ENCODE measurements around the gene LRRTM4.
"Not testable (repeated sequence)": the region's sequence is repeated elsewhere in the genome, so short reads cannot be mapped to it uniquely, and the experiment has no call there.

Gene LRRTM4

DNA sequence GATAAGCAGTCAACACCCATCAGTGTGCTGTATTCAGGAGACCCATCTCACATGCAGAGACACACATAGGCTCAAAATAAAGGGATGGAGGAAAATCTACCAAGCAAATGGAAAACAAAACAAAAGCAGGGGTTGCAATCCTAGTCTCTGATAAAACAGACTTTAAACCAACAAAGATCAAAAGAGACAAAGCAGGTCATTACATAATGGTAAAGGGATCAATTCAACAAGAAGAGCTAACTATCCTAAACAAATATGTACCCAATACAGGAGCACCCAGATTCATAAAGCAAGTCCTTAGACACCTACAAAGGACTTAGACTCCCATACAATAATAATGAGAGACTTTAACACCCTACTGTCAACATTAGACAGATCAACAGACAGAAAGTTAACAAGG lies 358.2 kb downstream of the LRRTM4 start:
- not testable (repeated sequence) for DNase-seq (ENCODE audit: low read depth in 2 of 2)

DNA sequence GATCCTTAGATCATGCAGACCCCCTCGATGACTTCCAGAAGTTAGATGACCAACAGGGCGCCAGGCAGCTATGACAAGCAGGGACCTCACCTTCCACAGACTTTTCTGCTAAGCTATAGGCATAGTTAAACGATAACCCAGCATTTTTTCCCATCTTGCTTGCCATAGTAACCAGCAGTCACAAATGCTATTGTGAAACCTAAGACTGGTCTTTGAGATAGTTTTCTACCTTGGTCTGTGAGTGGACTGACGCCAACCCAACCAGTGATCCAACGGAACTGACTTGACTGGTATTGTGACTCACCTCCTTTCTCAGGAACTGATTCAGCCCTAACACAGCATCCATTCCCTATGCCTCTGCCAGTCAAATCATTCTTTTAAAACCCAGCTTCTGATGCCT lies 361.2 kb downstream of the LRRTM4 start:
- DNase-seq (ENCODE audit: low read depth in 2 of 2) = no peak

DNA sequence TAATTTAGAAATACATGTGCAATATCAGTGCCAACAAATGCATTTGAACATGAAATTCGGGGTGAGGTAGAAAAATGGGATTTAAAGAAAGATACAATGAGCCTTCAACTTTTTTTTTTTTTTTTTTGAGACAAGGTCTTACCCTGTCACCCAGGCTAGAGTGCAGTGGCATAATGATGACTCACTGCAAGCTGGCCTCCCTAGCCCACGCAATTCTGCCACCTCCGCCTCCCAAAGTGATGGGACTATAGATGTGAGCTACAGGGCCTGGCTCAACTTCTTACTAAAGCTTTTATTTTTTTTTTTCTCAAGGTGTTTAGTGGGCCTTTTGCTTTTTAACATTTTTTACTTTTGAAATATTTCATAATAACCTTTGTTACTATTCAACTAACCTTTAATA lies 365.6 kb downstream of the LRRTM4 start:
- no peak for DNase-seq (ENCODE audit: low read depth in 2 of 2)

DNA sequence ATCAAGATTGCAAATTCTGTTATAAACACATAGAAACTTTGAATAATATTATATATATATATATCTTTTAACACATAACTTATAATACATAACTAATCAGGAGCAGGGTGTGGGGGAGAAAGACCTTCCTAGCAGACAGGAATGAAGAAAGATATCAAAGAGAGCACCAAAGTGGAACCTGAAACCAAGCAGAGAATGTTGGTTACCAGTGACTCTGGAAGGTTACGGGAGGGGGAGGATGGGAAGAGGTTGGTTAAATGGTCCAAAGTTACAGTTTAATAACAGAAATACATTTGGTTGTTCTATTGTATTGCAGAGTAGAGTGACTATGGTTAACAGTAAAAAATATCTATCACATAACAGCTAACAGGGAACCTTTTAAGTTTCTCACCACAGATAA lies 366.7 kb downstream of the LRRTM4 start:
- no peak for DNase-seq (ENCODE audit: low read depth in 2 of 2)

DNA sequence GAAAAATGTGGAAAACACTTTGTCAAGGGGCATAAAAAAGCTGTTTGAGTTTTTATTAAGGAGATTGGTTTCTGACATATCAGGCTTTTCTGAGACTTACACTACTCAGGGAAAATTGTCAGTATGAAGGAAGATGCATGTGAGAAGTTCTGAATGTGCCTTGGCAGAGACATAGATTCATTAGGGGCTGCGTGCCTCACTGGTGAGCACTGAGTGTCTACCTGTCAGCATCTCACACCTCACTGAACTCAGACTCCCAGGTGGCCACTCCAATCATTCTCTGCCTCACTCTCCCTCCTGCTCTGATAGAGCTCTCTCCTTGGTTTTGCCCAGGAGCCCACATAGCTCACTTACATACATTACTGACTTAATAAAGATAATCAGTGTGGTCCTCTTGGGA lies 372.6 kb downstream of the LRRTM4 start:
- no peak for DNase-seq (ENCODE audit: low read depth in 2 of 2)

DNA sequence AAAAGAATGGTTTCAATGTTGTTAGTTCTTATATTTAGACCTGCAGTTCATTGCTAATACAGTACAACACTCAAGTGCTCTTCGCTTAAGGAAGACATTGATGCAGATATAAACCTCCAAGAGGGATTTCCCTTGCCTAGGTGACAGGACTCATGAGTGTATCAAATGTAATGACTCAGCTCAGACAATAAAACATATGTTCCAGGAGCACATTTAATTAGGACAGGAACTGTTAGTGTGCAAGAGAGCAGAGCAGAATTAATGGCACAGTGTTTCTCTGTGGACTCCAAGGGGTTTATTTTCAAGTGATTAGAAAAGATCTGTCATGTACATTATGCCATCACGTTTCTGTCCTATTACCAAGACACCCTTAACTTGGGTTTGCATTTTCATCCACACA lies 375.0 kb downstream of the LRRTM4 start:
- no peak for DNase-seq (ENCODE audit: low read depth in 2 of 2)

DNA sequence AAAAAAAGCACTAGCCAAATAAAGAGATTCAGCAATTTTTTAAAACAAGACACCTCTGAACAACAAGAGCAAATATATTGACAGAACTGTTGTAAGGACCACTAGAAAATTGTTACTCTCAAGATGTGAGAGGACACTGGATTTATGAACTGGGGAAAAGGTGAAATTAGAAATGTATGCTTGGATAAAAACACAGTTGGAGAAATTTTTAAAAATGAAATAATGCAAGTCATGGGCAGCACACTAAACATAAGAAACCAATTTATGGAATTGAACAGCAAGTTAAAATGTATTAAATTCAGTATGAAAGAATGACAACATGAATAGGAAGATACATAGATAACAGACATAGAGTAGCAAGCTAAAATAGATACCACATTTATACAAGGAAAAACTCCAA lies 377.4 kb downstream of the LRRTM4 start:
- DNase-seq (ENCODE audit: low read depth in 2 of 2) = no peak

DNA sequence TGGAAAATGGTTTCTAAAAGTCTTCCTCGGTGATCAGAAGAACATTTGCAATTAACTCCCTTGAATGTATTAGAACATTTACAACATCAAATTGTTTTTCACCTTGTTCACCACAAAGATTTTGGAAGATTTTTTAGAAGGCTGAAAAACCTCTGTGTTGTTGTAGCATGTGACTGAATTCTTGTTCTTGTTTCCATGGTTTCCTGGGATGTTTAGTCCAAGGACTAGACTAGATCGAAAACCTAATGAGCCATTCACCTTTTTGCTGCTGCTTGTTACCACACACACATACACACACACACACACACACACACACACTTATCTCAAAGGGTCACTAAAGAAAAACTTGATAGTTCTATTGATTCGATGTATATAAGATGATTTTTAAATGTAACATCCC lies 380.0 kb downstream of the LRRTM4 start:
- DNase-seq (ENCODE audit: low read depth in 2 of 2) = no peak

DNA sequence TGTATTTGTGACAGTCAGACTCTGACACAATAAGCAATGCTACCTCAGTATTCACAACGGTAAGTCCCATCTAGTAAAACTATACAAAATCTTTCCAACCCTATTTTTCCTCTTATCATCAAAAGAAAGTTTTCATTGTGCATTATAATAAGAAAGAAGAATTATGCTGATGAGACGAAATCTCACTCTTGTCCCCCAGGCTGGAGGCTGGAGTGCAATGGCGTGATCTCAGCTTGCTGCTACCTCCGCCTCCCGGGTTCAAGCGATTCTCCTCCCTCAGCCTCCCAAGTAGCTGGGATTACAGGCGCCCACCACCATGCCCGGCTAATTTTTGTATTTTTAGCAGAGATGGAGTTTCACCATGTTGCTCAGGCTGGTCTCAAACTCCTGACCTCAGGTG lies 393.7 kb downstream of the LRRTM4 start:
- not testable (repeated sequence) for DNase-seq (ENCODE audit: low read depth in 2 of 2)

DNA sequence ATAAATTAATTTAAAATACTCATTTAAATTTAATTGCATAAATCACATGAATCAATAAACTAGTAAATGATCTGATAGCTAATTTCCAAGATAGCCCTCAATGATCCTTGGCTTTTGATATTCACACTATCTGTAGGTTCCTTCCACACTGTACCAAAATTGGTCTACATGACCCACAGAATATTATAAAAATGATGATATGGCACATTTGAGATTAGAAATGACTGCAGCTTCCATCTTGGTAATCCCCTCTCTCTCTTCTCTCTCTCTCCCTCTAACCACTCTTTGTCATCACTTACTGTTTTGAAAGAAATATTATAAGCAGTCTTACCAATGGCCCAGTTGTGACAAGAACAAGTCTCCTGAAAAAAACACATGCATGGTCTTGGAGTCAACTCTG lies 394.8 kb downstream of the LRRTM4 start:
- no peak for DNase-seq (ENCODE audit: low read depth in 2 of 2)

DNA sequence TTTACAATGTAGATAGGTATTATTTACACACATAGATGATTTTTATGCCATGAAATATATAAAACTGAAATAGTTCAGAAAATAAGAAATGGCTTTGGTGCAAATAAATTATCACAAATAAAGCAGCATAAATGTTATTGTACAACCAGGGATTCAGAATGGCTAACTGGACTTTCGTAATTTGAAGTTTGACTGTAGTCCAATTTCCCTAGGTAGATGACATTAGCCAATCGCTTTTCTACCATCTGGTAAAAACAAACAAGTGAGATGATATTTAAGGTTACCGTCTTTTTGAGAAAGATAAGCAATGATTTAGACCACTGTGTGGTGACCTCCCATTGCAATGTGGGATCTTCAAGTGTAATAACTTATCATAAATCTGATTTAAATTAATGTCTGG lies 400.7 kb downstream of the LRRTM4 start:
- DNase-seq (ENCODE audit: low read depth in 2 of 2) = no peak

DNA sequence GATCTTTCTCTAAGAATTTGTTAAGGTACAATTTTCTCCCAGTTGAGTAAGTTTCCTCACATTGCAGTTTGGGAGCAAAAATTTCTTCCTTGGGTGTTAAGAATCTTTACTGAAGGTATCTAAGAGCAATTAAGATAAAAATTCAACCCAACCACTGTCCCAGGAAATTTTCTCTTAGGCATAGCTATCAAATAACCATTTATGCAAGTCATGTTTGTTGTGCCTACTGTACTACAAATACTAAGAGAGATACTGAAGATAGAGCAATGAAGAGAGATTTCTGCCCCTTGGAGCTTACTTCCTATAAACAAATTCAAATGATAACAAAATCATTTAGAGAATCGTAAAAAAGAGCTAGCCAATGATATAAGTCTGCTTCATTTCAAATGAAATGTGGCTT lies 402.8 kb downstream of the LRRTM4 start:
- DNase-seq (ENCODE audit: low read depth in 2 of 2) = no peak

DNA sequence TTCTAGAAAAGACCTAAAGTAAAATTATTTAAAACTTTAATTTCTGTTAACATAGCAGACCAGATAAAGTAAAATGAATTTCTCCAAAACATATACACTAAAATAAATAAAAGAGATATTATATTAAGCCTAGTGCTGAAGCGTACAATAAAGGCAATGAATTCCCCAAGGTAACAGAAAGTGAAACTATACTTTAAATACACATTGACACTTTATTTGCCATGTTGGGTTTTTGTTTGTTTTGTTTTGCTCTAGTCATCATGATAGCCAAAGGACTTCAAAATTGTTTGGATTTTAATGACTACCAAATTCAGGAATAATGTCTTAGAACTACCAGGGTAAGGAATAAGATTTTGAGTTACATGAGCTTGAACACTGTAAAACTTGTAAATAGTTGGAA lies 413.3 kb downstream of the LRRTM4 start:
- no peak for DNase-seq (ENCODE audit: low read depth in 2 of 2)

DNA sequence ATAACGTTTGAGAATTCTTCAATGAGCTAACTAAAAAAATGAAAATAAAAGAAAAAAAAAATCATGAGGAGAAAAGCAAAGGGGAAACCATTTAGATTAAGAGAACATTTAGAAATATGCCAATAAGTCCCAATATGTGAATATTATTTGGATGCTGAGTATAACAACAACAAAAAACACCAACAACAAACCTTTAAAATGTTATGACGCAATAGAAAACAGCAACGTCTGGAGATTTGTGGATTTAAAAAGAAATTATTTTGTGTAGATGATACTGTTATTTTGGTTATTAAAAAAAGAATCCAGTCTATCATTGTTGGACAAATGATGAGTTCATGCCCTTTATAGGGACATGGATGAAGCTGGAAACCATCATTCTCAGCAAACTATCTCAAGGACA lies 417.2 kb downstream of the LRRTM4 start:
- no peak for DNase-seq (ENCODE audit: low read depth in 2 of 2)

DNA sequence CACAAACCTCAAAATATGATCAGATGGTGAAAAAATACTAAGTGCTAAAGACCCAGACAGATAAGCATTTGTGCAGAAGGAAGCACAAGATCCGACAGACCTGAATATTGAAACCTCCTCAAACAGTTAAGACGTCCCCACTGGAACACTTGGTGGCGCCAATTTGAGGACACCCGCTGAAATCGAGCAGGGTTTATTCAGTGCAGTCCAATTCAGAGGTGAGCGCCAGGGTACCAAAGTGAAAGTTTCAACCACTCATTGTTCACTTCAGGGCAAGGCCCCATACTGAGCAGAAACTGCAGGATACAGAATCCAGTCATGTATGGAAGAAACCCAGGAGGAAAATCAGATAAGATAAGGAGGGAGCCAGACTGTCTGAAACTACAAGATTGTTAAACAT lies 417.6 kb downstream of the LRRTM4 start:
- DNase-seq (ENCODE audit: low read depth in 2 of 2) = no peak

DNA sequence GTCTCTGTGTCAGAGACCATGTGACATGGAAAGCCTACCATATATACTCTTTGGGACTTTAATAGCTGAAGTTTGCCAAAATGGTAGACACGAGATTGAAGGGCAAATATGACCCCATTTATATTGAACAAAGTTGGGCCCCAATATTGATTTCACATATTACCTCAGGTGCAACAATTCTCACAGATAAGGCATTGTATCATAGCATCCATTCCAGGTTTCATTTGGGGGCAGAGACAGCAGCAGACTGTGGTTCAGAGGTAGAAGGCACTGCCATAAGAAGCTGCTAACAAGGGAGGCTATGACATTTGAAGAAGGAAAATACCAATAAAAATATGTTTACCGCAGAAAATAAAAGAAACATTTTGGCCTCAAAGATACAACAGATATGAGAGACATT lies 419.2 kb downstream of the LRRTM4 start:
- no peak for DNase-seq (ENCODE audit: low read depth in 2 of 2)

DNA sequence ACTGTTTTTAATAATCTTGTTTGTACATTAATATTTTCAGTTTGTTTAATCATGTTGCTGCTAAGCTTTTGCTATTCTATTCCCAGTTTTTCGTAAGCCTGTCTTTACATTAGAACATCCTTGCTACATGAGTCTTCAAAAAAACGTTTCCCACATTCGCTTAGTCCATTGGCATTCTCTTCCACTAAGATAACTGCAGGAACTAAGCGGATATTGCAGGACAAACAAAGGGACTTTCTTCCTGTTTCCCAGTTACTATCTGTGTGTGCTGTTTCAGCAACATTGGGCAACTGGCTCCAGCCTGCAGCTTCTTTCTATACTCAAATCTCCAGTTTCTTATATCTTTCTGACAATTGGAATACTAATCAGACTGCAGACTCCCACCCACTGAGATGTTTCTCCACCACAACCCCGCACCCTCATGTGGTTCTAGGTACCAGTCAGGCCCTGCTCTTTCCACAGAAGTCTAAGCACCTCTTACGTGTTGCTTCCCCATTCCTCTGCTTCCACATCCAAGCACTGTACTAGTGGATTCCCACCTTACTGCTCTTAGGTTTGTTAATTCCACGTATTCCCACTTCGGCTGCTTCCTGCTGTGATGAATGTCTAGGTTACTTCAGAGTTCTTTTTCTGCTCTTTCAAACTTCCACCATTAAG lies 420.3 kb downstream of the LRRTM4 start:
- no peak for DNase-seq (ENCODE audit: low read depth in 2 of 2)

DNA sequence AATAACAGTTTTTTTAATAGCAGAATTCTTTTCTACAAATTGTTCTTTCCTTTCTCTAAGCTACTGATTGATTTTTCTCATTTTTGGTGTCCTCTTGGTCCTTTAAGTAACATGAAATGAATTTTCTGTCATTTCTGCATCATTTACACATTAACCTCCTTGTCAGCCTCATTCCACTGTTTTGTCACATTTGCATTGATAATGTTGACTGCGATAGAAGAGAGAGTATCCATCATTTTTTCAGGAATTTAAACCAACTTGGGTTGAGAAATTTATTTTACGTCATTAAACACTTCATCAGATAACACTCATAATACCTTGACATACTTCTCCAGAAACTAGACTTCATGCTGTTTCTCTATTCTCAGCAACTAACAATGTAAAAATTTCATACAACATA lies 422.2 kb downstream of the LRRTM4 start:
- DNase-seq (ENCODE audit: low read depth in 2 of 2) = no peak

DNA sequence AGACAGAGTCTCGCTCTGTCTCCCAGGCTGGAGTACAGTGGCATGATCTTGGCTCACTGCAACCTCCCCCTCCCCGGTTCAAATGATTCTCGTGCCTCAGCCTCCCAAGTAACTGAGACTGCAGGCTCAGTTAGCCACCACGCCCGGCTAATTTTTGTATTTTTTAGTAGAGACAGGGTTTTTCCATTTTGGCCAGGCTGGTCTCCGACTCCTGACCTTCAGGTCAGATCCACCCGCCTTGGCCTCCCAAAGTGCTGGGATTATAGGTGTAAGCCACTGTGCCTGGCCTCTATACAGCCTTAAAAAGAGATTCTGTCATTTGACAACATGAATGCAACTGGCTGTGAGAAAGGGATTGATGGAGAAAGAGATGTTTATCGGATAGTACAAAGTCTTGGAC lies 426.7 kb downstream of the LRRTM4 start:
- not testable (repeated sequence) for DNase-seq (ENCODE audit: low read depth in 2 of 2)

DNA sequence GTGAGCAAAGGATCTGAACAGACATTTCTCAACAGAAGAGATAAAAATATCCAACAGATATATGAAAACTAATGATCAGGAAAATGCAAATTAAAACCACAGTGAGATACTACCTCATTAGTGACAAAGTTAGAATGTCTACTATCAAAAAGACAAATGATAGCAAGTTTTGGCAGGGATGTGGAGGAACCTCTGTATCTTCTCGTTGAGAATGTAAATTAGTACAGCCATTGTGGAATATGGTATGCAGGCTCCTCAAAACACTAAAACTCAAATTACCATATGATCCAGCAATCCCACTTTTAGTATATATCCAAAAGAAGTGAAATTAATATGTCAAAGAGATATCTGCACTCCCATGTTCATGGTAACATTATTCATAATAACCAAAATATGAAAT lies 427.1 kb downstream of the LRRTM4 start:
- DNase-seq (ENCODE audit: low read depth in 2 of 2) = no peak

DNA sequence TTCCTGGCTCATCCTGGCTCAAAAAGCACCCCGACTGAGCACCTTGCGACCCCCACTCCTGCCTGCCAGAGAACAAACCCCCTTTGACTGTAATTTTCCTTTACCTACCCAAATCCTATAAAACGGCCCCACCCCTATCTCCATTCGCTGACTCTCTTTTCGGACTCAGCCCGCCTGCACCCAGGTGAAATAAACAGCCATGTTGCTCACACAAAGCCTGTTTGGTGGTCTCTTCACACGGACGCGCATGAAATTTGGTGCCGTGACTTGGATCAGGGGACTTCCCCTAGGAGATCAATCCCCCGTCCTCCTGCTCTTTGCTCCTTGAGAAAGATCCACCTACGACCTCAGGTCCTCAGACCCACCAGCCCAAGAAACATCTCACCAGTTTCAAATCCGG lies 433.8 kb downstream of the LRRTM4 start:
- DNase-seq (ENCODE audit: low read depth in 2 of 2) = not testable (repeated sequence)

DNA sequence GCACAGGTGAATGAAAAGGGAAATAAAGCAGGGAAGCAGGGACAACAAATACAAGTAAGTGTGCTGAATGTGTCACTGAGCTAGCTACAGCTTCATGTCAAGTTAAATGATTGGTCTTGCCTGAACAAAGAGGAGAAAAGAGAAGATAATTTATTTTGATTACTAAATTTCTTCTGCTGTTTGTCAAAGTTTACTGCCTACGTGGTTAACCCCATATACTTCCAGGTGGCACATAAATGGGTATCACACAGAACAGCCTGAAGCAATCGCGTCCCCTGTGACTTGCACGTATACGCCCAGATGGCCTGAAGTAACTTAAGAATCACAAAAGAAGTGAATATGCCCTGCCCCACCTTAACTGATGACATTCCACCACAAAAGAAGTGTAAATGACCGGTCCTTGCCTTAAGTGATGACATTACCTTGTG lies 434.2 kb downstream of the LRRTM4 start:
- DNase-seq (ENCODE audit: low read depth in 2 of 2) = no peak

DNA sequence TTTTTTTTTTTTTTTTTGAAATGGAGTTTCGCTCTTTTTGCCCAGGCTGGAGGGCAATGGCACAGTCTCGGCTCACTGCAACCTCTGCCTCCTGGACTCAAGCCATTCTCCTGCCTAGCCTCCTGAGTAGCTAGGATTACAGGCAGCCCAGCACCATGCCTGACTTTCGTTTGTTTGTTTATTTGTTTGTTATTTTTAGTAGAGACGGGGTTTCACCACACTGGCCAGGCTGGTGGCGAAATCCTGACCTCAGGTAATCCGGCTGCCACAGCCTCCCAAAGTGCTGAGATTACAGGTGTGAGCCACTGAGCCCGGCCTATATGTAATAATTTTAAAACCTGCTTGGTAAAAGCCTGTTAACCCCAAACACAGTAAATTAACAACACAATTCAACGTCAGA lies 435.7 kb downstream of the LRRTM4 start:
- DNase-seq (ENCODE audit: low read depth in 2 of 2) = no peak

DNA sequence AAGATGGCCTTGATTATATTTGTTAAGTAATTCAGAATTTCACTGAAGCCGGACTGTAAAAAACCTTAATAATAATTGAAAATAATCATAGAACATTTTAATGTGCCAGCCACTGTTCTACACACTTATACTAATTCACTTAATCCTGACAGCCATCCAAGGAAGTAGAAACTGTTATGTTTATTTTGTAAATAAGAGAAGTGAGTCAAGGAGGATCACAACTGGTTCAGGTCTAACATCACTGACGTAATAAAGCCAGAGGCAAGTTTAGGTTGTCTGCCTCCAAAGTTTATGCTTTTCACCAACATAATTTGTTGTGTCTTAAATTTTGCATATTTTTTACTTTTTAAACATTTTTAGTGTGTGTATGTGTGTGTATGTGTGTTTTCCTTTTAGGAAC lies 436.1 kb downstream of the LRRTM4 start:
- no peak for DNase-seq (ENCODE audit: low read depth in 2 of 2)

Data from stimulated activated CD4-positive, alpha-beta T cell treated with anti-CD3 and anti-CD28 coated beads, Interleukin-1b, Interleukin-23, amount 100 ng/mL, for 1 hour (primary cell).